Right forelimb (tissue), 1 donor: Measurements from ENCODE around the gene MPHOSPH9.

ENCODE experiments used
- DNase-seq: peaks from one replicate; pipeline ENCODE4 v3.0.0-alpha.2; 2018

MPHOSPH9 gene

GRCh38 chr12:123143736-123144461, 89.0 kb downstream of the MPHOSPH9 start:
- DNase-seq, result no peak

- DNase-seq, result no peak
These were observed 89.8 kb downstream of the MPHOSPH9 start for GRCh38 chr12:123142921-123143735.

GRCh38 chr12:123142518-123142840, 90.5 kb downstream of the MPHOSPH9 start:
- no peak for DNase-seq

GRCh38 chr12:123141615-123142517, 91.1 kb downstream of the MPHOSPH9 start:
- no peak for DNase-seq

DNA sequence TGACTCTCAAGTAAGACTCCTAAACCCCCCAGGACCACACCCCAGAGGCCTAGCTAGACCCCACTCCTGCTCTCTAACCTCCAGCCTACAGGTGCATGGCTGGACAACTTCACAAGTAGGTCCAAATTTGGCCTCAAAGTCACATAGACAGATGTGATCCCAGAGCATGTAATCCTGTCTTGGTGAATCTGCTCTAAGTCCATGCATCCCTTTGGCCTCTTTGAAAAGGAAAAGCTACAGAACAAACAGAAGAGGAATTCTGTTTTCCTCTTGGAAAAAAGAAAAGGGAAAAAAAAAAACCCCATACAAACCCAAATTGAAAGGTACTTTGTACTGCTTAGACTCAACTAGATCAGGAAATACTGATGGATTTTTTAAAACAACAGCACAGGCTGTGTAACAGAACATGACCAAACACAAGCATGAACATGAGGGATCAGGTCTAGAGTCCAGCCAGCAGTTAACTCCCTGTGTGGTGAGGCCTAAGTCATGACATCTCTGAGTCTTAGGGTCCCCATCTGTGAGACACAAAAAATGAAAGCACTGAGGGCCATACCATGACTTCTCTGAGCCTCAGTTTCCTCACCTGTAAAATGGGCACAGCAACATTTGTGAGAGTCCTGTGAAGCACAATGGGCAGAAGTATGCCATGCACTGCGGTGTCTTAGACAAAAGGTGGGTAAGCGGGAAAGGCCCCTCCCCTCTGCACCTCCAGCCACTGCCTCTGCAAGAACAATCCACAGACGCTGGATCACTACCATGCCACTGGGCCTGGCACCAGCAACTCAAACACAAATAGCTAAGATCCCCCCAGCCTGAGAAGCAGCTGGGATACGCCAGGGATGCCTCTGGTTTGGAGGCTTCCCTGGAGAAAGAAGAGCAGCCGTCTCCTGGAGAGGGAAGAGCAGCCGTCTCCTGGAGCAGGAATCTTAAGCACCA, 92.0 kb downstream of the MPHOSPH9 start:
- DNase-seq, result no peak

GRCh38 chr12:123139926-123140675, 92.8 kb downstream of the MPHOSPH9 start:
- no peak for DNase-seq

DNA sequence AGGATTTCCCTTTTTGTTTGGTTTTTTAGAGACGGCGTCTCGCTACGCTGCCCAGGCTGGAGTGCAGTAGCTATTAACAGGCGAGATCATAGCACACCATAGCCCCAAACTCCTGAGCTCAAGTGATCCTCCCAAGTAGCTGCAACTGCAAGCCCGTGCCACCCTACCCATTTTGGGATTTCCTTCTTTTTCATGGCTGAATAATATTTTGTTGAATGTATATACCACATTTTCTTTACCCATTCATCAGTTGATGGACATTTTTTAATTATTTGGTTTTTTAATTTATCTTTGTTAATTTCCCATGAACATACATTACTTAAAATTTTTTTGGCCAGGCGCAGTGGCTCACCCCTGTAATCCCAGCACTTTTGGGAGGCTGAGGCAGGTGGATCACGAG, 97.3 kb downstream of the MPHOSPH9 start:
- DNase-seq, result no peak

- DNase-seq, result no peak
These were observed 98.1 kb downstream of the MPHOSPH9 start for GRCh38 chr12:123134826-123135225.

GRCh38 chr12:123134271-123134671, 98.7 kb downstream of the MPHOSPH9 start:
- DNase-seq, result no peak

GRCh38 chr12:123133701-123134100, 99.2 kb downstream of the MPHOSPH9 start:
- no peak for DNase-seq

- no peak for DNase-seq
These were observed 99.9 kb downstream of the MPHOSPH9 start for GRCh38 chr12:123132951-123133619.

GRCh38 chr12:123131879-123132402, 101.0 kb downstream of the MPHOSPH9 start:
- DNase-seq, result no peak

GRCh38 chr12:123131291-123131832, 101.6 kb downstream of the MPHOSPH9 start:
- no peak for DNase-seq

DNA sequence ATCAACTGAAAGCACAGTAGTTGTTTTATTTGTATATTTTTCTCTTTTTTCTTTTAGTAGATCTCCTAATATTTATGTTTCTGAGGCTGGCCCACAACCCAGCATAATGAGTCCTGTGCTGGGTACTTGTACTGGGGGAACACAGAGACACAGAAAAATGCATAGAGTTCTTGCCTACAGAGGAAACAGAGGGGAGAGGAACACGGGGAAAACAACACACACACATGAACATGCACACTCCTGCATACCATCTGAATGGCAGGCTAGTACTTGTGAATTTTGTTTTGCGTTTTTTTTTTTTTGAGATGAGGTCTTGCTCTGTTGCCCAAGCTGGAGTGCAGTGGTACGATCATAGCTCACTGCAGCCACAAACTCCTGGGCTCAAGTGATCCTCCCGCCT, 103.3 kb downstream of the MPHOSPH9 start:
- no peak for DNase-seq

GRCh38 chr12:123127182-123127495, 105.8 kb downstream of the MPHOSPH9 start:
- no peak for DNase-seq

- no peak for DNase-seq
These were observed 106.4 kb downstream of the MPHOSPH9 start for GRCh38 chr12:123126294-123127181.

GRCh38 chr12:123122626-123123025, 110.3 kb downstream of the MPHOSPH9 start:
- no peak for DNase-seq

GRCh38 chr12:123121670-123122069, 111.3 kb downstream of the MPHOSPH9 start:
- no peak for DNase-seq

GRCh38 chr12:123120452-123121166, 112.3 kb downstream of the MPHOSPH9 start:
- DNase-seq, result no peak
